Measurements from ENCODE around the gene ZNF488.

DNA sequence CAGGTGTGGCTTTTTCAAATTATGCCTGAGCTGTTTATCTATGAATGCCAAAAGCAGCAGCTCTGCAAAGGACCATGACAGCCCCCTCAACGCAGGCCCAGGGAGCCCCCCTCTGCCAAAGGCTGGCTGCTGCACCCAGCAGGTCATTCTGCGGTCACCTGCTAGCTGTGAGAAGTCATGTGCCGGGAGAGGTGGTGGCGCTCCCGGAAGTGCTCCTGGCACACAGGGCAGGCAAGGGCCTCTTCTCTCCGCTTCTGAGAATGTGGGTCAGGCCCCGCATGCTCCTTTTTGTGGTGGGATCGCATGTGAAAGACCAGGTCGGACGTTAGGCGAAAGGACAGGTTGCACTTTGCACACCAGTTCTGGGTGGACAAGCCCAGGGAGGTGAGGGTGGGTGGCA is 16.4 kb downstream of the ZNF488 start:
- TF ChIP-seq, protein P1, sequence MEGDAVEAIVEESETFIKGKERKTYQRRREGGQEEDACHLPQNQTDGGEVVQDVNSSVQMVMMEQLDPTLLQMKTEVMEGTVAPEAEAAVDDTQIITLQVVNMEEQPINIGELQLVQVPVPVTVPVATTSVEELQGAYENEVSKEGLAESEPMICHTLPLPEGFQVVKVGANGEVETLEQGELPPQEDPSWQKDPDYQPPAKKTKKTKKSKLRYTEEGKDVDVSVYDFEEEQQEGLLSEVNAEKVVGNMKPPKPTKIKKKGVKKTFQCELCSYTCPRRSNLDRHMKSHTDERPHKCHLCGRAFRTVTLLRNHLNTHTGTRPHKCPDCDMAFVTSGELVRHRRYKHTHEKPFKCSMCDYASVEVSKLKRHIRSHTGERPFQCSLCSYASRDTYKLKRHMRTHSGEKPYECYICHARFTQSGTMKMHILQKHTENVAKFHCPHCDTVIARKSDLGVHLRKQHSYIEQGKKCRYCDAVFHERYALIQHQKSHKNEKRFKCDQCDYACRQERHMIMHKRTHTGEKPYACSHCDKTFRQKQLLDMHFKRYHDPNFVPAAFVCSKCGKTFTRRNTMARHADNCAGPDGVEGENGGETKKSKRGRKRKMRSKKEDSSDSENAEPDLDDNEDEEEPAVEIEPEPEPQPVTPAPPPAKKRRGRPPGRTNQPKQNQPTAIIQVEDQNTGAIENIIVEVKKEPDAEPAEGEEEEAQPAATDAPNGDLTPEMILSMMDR (IDR thresholded peaks at IDR 0.05; ENCODE audit: low read length), result no peak
- no peak for TF ChIP-seq EZH2 (IDR thresholded peaks at IDR 0.05; ENCODE audit: borderline replicate concordance, low read length)
